Cardiac fibroblast (primary cell): Measurements from ENCODE around the gene NRTN.
"Not testable (repeated sequence)": the region's sequence is repeated elsewhere in the genome, so short reads cannot be mapped to it uniquely, and the experiment has no call there.

Source experiments
- DNase-seq, 2 donors: peaks; one replicate each; pipeline versions ENCODE4 v3.0.0 to v3.0.0-alpha.2; 2010; ENCODE audit warnings: low read depth in 2 of 2
- H3K4me3 ChIP-seq, 2 donors: replicated peaks in 1 of 2; 1 replicate in 1 of 2; 2 replicates in 1 of 2; pipeline ENCODE4 v1.5.1; 2011; ENCODE audit warnings: low read depth in 2 of 2, low read length in 2 of 2, mild to moderate bottlenecking in 2 of 2, moderate library complexity in 1 of 2
- TF ChIP-seq, protein P1 (sequence below): IDR thresholded peaks from one replicate; pipeline ENCODE4 v1.5.1; 2011; ENCODE audit warnings: low read depth, mild to moderate bottlenecking, low read length, inconsistent platforms

Gene NRTN

DNA sequence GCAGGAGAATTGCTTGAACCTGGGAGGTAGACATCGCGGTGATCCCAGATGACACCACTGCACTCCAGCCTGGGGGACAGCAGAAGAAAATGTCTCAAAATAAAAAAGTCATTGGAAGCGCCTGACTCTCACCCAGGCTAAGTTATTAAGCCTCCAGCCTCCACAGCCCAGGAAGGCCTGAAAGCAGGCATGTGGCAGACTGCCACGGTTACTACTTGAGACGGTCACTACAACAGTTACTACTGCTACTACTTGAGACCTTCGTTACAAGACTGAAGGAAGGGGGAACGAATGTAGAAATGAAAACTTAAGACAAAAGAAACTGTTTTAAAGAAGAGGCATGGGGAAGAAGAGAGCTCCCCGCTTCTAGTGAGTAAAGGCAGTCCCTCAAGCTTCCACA lies 29.9 kb upstream of the NRTN start:
- no peak for DNase-seq
- TF ChIP-seq, protein P1, sequence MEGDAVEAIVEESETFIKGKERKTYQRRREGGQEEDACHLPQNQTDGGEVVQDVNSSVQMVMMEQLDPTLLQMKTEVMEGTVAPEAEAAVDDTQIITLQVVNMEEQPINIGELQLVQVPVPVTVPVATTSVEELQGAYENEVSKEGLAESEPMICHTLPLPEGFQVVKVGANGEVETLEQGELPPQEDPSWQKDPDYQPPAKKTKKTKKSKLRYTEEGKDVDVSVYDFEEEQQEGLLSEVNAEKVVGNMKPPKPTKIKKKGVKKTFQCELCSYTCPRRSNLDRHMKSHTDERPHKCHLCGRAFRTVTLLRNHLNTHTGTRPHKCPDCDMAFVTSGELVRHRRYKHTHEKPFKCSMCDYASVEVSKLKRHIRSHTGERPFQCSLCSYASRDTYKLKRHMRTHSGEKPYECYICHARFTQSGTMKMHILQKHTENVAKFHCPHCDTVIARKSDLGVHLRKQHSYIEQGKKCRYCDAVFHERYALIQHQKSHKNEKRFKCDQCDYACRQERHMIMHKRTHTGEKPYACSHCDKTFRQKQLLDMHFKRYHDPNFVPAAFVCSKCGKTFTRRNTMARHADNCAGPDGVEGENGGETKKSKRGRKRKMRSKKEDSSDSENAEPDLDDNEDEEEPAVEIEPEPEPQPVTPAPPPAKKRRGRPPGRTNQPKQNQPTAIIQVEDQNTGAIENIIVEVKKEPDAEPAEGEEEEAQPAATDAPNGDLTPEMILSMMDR = no peak
- no peak overlapping the region for H3K4me3 ChIP-seq

DNA sequence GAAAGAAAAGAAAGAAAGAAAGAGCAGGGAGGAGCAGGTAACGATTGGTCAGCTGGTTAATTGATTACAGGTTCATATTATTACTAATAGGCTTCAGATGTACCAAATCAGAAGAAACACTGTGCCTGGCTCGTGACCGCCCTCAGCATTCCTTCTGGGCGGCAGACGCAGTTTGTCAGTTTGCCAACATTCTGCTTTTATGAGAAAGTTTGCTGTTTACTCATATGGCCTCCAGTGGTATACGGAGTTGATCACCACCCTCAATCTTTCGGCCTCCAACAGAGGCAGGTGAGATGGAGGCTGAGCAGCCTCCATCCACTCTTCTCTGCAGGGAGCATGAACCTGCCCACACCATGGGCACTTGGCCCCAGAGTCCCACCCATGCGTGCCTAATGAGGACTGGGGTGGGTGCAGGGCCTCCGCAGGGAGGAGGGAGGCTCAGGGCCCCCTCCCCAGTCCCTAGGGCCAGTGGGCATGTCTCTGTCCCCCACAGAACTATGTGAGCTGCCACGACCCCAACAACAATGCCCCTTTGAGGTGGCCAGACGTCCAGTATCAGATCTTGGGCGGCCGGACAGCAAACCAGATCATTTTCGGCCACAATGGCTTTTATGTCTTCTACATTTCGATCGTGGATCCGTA lies 29.1 kb upstream of the NRTN start:
- TF ChIP-seq, protein P1 = no peak
- no peak overlapping the region for H3K4me3 ChIP-seq
- DNase-seq = peak; percentile 53 to 68

DNA sequence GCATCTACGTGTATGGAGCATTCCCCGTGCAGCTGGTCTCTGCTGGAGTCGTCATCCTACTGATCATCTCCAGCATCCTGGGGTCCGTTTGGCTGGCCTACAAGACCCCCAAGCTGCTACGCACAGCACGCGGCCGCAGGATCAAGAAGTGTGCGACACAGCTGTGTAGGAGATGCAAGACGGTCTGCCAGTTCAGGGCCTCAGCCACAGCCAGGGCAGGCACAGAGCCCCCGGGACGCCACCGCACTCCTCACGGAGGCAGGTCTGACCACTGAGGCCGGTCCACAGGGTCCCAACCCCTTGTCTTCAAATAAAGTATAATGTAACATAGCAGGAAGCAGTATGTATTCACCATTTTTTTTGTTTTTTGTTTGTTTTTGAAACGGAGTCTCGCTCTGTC lies 26.5 kb upstream of the NRTN start:
- no peak overlapping the region for H3K4me3 ChIP-seq
- TF ChIP-seq, protein P1 = no peak
- no peak for DNase-seq

DNA sequence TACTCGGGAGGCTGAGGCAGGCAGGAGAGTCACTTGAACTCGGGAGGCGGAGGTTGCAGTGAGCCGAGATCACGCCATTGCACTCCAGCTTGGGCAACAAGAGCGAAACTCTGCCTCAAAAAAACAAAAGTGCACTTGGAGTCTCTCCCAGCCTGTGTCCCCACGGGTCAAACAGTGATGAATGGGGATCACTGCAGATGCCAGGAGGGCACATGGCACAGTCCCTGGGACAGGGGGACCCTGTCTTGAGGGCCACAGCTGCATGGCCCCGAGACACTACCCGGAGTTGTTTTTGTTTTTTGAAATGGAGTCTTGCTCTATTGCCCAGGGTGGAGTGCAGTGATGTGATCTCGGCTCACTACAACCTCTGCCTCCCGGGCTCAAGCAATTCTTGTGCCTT lies 24.0 kb upstream of the NRTN start:
- DNase-seq, H3K4me3 ChIP-seq: not testable (repeated sequence)

DNA sequence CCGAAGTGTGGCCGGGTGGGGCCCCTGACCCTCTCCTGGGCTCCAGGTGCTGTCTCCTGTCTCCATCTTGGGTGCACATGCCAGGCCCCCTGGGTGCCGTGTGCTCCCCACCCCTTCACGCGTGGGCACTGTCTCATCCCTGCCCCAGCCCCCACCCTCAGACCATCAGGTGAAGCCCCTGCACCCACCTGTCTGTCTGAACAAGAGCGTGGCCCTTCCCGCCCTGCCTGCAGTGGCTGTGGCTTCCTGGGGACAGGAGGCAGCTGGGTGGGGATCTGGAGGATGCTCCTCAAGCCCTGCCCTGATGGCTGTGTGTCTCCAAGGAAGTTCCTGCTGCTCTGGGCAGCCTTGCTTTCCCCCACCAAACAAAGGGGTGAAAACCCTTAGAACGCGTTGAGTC lies 22.5 kb upstream of the NRTN start:
- TF ChIP-seq, protein P1 = no peak
- no peak overlapping the region for H3K4me3 ChIP-seq
- no peak for DNase-seq

DNA sequence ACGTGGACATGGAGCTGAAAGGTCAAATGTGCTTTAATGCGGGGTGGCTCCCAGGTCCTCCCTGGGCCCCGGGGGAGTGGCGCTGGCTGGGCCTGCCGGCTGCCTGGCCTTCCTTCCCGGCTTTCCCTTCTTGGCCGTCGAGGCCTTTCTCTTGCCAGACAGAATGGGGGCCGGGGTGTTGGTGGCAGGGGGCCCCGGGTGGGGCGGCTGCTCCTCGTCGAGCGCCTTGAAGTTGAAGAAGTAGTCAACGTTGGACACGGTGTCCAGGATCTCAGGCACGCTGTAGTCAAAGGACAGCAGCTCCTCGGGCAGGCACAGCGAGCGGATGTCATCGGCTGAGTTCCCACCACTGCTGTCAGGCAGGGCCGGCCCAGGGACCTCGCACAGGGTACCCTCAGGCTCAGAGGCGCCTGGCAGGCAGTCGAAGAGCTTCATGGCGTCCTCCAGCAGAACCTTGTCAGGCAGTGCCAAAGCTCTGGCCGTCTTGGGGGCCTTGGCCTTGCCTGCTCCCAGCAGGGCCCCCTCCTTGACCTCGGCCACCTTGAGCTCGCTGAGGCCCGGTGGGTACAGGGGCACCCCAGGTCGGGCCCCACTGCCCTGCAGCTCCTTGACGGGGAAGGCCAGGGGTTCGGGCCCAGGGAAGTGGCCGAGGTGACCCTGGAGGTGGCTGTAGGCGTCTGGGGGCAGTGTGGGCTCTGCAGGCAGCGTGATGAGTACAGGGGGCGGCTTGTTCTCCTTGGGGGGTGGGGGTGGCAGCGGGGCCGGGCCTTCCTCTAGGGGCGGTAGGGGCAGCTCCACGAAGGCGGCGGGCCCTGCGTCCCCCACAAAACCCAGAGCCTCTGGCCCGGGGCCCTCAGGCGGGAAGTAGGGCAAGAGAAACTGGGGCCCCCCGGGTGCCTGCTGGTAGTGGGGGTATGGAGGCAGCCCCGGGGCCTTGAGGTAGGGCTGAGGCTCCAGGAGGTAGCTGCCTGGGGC lies 21.6 kb upstream of the NRTN start:
- DNase-seq = no peak
- TF ChIP-seq, protein P1 = no peak
- no peak overlapping the region for H3K4me3 ChIP-seq

DNA sequence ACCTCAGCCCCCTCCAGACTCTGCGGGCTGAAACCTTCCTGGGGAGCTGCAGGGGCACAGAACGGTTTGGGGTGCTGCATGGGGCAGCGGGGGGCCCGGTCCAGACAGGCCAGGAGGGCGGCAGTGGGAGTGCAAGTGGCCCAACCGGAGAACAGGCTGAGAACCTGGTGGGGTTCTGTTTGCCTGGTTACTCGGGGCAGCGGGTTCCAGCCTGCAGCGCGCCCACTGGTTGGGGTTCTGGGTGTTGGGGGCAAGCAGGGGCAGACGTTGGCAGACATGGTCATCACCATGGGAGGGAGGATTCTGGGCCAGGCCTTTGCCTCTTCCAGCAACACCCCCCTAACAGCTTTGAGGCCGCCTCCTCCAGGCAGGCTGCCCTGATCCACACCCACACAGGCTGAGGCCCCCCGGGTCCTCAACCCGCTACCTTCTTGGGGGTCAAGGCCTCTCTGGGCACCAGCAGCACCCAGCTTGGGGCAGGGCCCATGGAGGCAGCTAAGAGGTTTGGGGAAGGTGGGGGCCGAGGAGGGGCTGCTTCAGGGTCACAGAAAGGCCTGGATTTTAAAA lies 20.2 kb upstream of the NRTN start, which contains the start of gene PRR22:
Gene PRR22 (minus strand): TSS at position 166 of the 567 bp plus-strand sequence. CDS start 86 bp downstream, at position 80.
- H3K4me3 ChIP-seq = no peak within 1 kb of the TSS
- TF ChIP-seq, protein P1 = no peak
- DNase-seq = no peak
